WTC11 (cell line): ENCODE measurements around the gene FOXS1. TPM values are rescaled to one million over a fixed set of nuclear protein-coding genes. Genes with fewer than 3 reads are reported as not detected.
A peak's percentile ranks its signal among the peaks of the same experiment; 100 is the strongest.

Source experiments
- ATAC-seq: fragments of 200-7000 bp; cut with Tn5 transposase; 2 replicates; pipeline ENCODE4 v1.10.0; 2021; ENCODE audit warnings: mild to moderate bottlenecking, moderate library complexity
- CTCF ChIA-PET: fragments of 300-600 bp; sonication (Branson Sonifier 250); formaldehyde crosslinking; loops from one replicate; lab custom pipeline; 2021; ENCODE audit warnings: antibody characterized with exemption; lab: Charles Lee
- POLR2A ChIA-PET: fragments of 350-600 bp; sonication (Branson Sonifier 250); formaldehyde crosslinking; loops from one replicate; lab custom pipeline; 2021; ENCODE audit warnings: antibody characterized with exemption; lab: Charles Lee
- DNase-seq: peaks from one replicate; pipeline ENCODE4 v3.0.0; 2021; ENCODE audit warnings: low spot score
- H3K27ac Mint-ChIP-seq: 2 replicates; pipeline ENCODE4 v1.8.0; 2021; ENCODE audit warnings: mixed read lengths
- H3K27me3 Mint-ChIP-seq: 2 replicates; pipeline ENCODE4 v1.8.0; 2021; ENCODE audit warnings: low read depth, mild to moderate bottlenecking, moderate library complexity, mixed read lengths
- H3K36me3 Mint-ChIP-seq: 2 replicates; pipeline ENCODE4 v1.8.0; 2021; ENCODE audit warnings: mixed read lengths
- H3K4me1 Mint-ChIP-seq: 2 replicates; pipeline ENCODE4 v1.8.0; 2022; ENCODE audit warnings: mixed read lengths
- H3K4me3 Mint-ChIP-seq: 2 replicates; pipeline ENCODE4 v1.8.0; 2021; ENCODE audit warnings: mild to moderate bottlenecking, moderate library complexity, mixed read lengths
- H3K9me3 Mint-ChIP-seq: 2 replicates; pipeline ENCODE4 v1.8.0; 2021; ENCODE audit warnings: mixed read lengths
- ATF3 ChIP-seq: sonication (generic); formaldehyde crosslinking; conservative IDR thresholded peaks from 2 replicates; pipeline ENCODE4 v1.8.1; 2022; ENCODE audit warnings: mild to moderate bottlenecking, missing genetic modification reagents
- CDX4 ChIP-seq: fragments of 250-450 bp; sonication (Bioruptor Pico); IDR thresholded peaks from 2 replicates; pipeline ENCODE4 v1.9.0; 2021; ENCODE audit warnings: moderate library complexity, mild to moderate bottlenecking, inconsistent platforms, borderline replicate concordance
- CREM ChIP-seq: sonication (generic); formaldehyde crosslinking; IDR thresholded peaks from 2 replicates; pipeline ENCODE4 v1.8.1; 2022; ENCODE audit warnings: mild to moderate bottlenecking, missing genetic modification reagents, moderate library complexity
- E2F1 ChIP-seq: sonication (generic); formaldehyde crosslinking; IDR thresholded peaks from 2 replicates; pipeline ENCODE4 v1.8.0; 2022; ENCODE audit warnings: mild to moderate bottlenecking, missing genetic modification reagents
- ESRRA ChIP-seq: sonication (generic); formaldehyde crosslinking; IDR thresholded peaks from 2 replicates; pipeline ENCODE4 v1.8.1; 2022; ENCODE audit warnings: mild to moderate bottlenecking, missing genetic modification reagents, borderline replicate concordance
- FOXP4 ChIP-seq: sonication (generic); formaldehyde crosslinking; IDR thresholded peaks from 2 replicates; pipeline ENCODE4 v1.8.0; 2022; ENCODE audit warnings: mild to moderate bottlenecking, missing genetic modification reagents
- GABPB1 ChIP-seq: sonication (generic); formaldehyde crosslinking; IDR thresholded peaks from 2 replicates; pipeline ENCODE4 v1.8.1; 2023; ENCODE audit warnings: mild to moderate bottlenecking, missing genetic modification reagents
- GTF2I ChIP-seq: fragments of 250-450 bp; sonication (Bioruptor Pico); conservative IDR thresholded peaks from 2 replicates; pipeline ENCODE4 v1.4.0; 2021; ENCODE audit warnings: mild to moderate bottlenecking
- HMGA2 ChIP-seq: fragments of 250-450 bp; sonication (Bioruptor Pico); IDR thresholded peaks from 2 replicates; pipeline ENCODE4 v1.4.0; 2021; ENCODE audit warnings: mild to moderate bottlenecking, moderate library complexity
- IRF1 ChIP-seq: sonication (generic); formaldehyde crosslinking; IDR thresholded peaks from 2 replicates; pipeline ENCODE4 v1.8.0; 2023; ENCODE audit warnings: missing genetic modification reagents
- IRF2 ChIP-seq: sonication (generic); formaldehyde crosslinking; IDR thresholded peaks from 2 replicates; pipeline ENCODE4 v1.8.0; 2022; ENCODE audit warnings: low read depth, missing genetic modification reagents, borderline replicate concordance
- JUN ChIP-seq: sonication (generic); formaldehyde crosslinking; IDR thresholded peaks from 2 replicates; pipeline ENCODE4 v1.8.0; 2023; ENCODE audit warnings: mild to moderate bottlenecking, missing genetic modification reagents
- KAT7 ChIP-seq: sonication (generic); formaldehyde crosslinking; IDR thresholded peaks from 2 replicates; pipeline ENCODE4 v1.8.1; 2023; ENCODE audit warnings: missing genetic modification reagents, mild to moderate bottlenecking, borderline replicate concordance
- MAX ChIP-seq: sonication (generic); formaldehyde crosslinking; IDR thresholded peaks from 2 replicates; pipeline ENCODE4 v1.8.0; 2022; ENCODE audit warnings: mild to moderate bottlenecking, missing genetic modification reagents
- MXD4 ChIP-seq: fragments of 250-450 bp; sonication (Bioruptor Pico); IDR thresholded peaks from 2 replicates; pipeline ENCODE4 v1.8.0; 2021; ENCODE audit warnings: mild to moderate bottlenecking, moderate library complexity, borderline replicate concordance
- RORB ChIP-seq: fragments of 250-450 bp; sonication (Bioruptor Pico); IDR thresholded peaks from 2 replicates; pipeline ENCODE4 v1.9.0; 2021; ENCODE audit warnings: mild to moderate bottlenecking
- ZNF121 ChIP-seq: sonication (generic); formaldehyde crosslinking; IDR thresholded peaks from 2 replicates; pipeline ENCODE4 v1.8.0; 2023; ENCODE audit warnings: missing genetic modification reagents
- total RNA-seq: library from RNA; stranded (reverse); gene quantifications from 3 replicates; pipeline ENCODE4 v1.2.3, GENCODE V29; 2021
- TF ChIP-seq, protein P1 (sequence below): sonication (generic); formaldehyde crosslinking; IDR thresholded peaks from 2 replicates; pipeline ENCODE4 v1.8.0; 2022; ENCODE audit warnings: mild to moderate bottlenecking, missing genetic modification reagents
- TF ChIP-seq, protein P2 (sequence below): sonication (generic); formaldehyde crosslinking; IDR thresholded peaks from 2 replicates; pipeline ENCODE4 v1.8.1; 2022; ENCODE audit warnings: mild to moderate bottlenecking, moderate library complexity, missing genetic modification reagents
- TF ChIP-seq, protein P3 (sequence below): sonication (generic); formaldehyde crosslinking; IDR thresholded peaks from 2 replicates; pipeline ENCODE4 v1.8.0; 2023; ENCODE audit warnings: mild to moderate bottlenecking, missing genetic modification reagents

The FOXS1 gene
- total RNA-seq, 1 experiment from 2014 or later, result not detected

DNA sequence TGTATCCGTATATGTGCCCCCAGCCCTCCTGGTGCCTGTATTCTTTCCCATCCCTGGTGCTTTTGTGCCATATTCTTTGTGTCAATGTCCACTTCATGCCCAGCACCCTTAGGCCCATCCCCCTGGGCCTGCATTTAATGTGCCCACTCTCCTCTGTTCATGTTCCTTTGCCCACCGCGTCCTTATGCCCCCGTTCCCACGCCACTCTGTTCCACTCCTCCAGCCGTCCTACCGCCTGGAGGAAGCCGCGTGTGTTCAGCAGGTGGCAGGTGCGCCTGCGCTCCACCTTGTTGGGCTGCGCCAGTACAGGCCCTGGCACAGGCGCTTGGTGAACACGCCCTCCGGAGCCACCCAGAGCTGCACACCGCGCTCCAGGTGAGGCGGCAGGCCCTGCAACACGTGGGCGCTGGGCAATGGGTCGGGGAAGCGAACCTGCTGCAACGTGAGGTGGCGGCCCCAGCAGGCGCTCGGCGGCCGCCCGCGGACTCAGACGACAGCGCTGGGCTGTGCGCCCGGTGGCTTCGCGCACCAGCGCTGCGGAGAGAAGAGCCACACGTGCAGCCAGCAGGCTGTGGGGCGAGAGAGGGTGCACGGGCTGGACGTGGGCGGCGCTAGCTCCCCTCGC, 4.0 kb upstream of the FOXS1 start:
- Mint-ChIP-seq H3K9me3 (no peaks in the 10 kb centered on the region), H3K27ac (no peak overlapping the region), H3K4me3 (no peak overlapping the region), H3K27me3 (peaks cover 40% of the 10 kb centered on the region), H3K36me3 (no peaks in the 10 kb centered on the region), H3K4me1 (0 out of 2 replicates have a peak, but pooled peaks cover 4% of the 10 kb centered on the region)
- TF ChIP-seq ZNF121 (CRISPR knock-in tag), result no peak
- TF ChIP-seq FOXP4 (CRISPR knock-in tag), result no peak
- TF ChIP-seq ATF3 (CRISPR knock-in tag), result no peak
- TF ChIP-seq, protein P1, sequence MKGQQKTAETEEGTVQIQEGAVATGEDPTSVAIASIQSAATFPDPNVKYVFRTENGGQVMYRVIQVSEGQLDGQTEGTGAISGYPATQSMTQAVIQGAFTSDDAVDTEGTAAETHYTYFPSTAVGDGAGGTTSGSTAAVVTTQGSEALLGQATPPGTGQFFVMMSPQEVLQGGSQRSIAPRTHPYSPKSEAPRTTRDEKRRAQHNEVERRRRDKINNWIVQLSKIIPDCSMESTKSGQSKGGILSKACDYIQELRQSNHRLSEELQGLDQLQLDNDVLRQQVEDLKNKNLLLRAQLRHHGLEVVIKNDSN (CRISPR knock-in tag), result peak; percentile 22; the same call in 1 of the 2 replicates
- TF ChIP-seq ESRRA (CRISPR knock-in tag), result no peak
- peak; percentile 70 for TF ChIP-seq MAX (CRISPR knock-in tag)
- TF ChIP-seq MXD4 (CRISPR knock-in tag), result no peak
- TF ChIP-seq, protein P2, sequence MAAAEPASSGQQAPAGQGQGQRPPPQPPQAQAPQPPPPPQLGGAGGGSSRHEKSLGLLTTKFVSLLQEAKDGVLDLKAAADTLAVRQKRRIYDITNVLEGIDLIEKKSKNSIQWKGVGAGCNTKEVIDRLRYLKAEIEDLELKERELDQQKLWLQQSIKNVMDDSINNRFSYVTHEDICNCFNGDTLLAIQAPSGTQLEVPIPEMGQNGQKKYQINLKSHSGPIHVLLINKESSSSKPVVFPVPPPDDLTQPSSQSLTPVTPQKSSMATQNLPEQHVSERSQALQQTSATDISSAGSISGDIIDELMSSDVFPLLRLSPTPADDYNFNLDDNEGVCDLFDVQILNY, result no peak
- TF ChIP-seq GTF2I (CRISPR knock-in tag), result no peak
- no peak for TF ChIP-seq GABPB1
- no peak for TF ChIP-seq IRF1 (CRISPR knock-in tag)
- 0 out of 2 replicates have a peak, but pooled peaks have one; percentile 51 for TF ChIP-seq JUN
- DNase-seq (no peak), ATAC-seq (no peak; the same call in 1 of the 2 replicates)
- POLR2A ChIA-PET, result no interaction called here
- CTCF ChIA-PET, result interaction anchor here (0.6 to 4.4 kb wide), 8 partner anchors 11 to 188 kb away, joined by 3 to 96 read pairs (median 28); partner anchors contain the start of gene PDRG1

DNA sequence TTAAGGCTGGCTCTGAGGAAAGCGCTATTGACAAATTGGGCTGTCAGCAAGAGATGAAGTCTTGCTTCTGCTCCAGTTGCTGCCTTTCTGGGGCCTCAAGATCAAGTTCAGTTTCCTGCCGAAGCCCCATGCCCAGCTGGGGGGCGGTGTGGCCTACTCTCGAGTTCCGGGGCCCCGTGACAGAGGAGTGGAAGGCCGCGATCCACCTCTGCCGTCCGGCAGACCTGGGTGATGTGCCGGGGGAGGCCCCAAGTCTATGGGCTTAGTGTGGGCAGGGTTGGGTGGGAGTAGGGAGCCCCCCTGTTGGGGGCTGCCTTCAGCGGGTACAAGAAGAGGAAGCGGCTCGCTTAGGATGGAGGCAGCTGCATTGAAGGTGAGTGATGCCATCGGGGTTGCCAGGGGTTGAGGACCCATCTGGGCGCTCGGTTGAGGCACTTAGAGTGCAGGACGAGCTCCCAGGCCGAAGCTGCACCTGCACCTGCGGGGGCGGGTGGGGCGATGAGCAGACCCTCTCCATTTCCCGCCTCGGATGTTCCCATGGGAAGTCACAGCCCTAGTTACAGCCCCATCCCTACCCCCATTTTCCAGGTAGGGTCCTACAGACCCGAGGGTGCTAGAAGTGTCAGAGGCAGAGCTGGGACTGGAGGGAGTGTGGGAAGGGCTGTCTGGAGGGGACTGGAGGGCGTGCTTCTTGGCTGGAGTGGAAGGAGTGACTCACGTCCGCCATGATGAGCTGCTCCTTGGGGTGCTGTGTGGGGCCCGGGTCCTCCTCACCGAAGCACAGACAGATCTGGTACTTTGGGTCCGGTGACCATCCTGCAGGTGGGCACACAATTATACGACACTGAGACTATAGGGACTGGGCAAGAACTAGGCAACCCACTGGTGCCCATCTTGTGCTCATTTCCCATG, 2.9 kb upstream of the FOXS1 start:
- ChIA-PET CTCF (interaction anchor here (0.6 to 3.9 kb wide), 7 partner anchors 10 to 308 kb away, joined by 3 to 38 read pairs (median 4); no protein-coding TSS in a partner anchor), POLR2A (no interaction called here)
- Mint-ChIP-seq H3K36me3 (no peaks in the 10 kb centered on the region), H3K9me3 (no peaks in the 10 kb centered on the region), H3K27me3 (peaks cover 40% of the 10 kb centered on the region), H3K27ac (no peak overlapping the region), H3K4me3 (no peak overlapping the region), H3K4me1 (peaks cover 7% of the 10 kb centered on the region; the same call in 1 of the 2 replicates)
- no peak for ATAC-seq
- no peak for DNase-seq
- no peak for TF ChIP-seq GABPB1
- TF ChIP-seq, protein P3, sequence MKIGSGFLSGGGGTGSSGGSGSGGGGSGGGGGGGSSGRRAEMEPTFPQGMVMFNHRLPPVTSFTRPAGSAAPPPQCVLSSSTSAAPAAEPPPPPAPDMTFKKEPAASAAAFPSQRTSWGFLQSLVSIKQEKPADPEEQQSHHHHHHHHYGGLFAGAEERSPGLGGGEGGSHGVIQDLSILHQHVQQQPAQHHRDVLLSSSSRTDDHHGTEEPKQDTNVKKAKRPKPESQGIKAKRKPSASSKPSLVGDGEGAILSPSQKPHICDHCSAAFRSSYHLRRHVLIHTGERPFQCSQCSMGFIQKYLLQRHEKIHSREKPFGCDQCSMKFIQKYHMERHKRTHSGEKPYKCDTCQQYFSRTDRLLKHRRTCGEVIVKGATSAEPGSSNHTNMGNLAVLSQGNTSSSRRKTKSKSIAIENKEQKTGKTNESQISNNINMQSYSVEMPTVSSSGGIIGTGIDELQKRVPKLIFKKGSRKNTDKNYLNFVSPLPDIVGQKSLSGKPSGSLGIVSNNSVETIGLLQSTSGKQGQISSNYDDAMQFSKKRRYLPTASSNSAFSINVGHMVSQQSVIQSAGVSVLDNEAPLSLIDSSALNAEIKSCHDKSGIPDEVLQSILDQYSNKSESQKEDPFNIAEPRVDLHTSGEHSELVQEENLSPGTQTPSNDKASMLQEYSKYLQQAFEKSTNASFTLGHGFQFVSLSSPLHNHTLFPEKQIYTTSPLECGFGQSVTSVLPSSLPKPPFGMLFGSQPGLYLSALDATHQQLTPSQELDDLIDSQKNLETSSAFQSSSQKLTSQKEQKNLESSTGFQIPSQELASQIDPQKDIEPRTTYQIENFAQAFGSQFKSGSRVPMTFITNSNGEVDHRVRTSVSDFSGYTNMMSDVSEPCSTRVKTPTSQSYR, result no peak
- no peak for TF ChIP-seq RORB (CRISPR knock-in tag)
- TF ChIP-seq IRF2 (CRISPR knock-in tag), result no peak
- TF ChIP-seq CDX4 (CRISPR knock-in tag), result no peak
- no peak for TF ChIP-seq KAT7 (CRISPR knock-in tag)
- no peak for TF ChIP-seq E2F1
- no peak for TF ChIP-seq HMGA2 (CRISPR knock-in tag)
- TF ChIP-seq, protein P2, result no peak
- TF ChIP-seq CREM (CRISPR knock-in tag), result no peak
